ENCODE measurements around the gene TNNC1. TPM values are rescaled to one million over a fixed set of nuclear protein-coding genes. Genes with fewer than 3 reads are reported as not detected.

The TNNC1 gene
- total RNA-seq, 1 experiment from 2014 or later: not detected

GRCh38 chr3:52489453-52489852 is 35.6 kb upstream of the TNNC1 start:
- intact Hi-C loops (cut with micrococcal nuclease; ENCODE audit: unreplicated experiment): no loop called here
- H3K36me3 ChIP-seq (ENCODE audit: insufficient read depth, low read length, poor library complexity, severe bottlenecking): peaks cover 3% of the 10 kb centered on the region

GRCh38 chr3:52488746-52489145 is 34.9 kb upstream of the TNNC1 start:
- intact Hi-C loops (cut with micrococcal nuclease; ENCODE audit: unreplicated experiment): no loop called here
- POLR2A ChIA-PET (ENCODE audit: low non-redundant PET): no interaction called here
- peaks cover 3% of the 10 kb centered on the region for H3K36me3 ChIP-seq (ENCODE audit: insufficient read depth, low read length, poor library complexity, severe bottlenecking)

More at GRCh38 chr3:52489453-52489852, 35.6 kb upstream of the TNNC1 start:
- TF ChIP-seq CTCF (conservative IDR thresholded peaks at IDR 0.05; ENCODE audit: low read depth, low read length): no peak
- TF ChIP-seq EZH2 (IDR thresholded peaks at IDR 0.05; ENCODE audit: borderline replicate concordance, low read depth, low read length, poor library complexity, severe bottlenecking): no peak
- DNase-seq (ENCODE audit: low spot score): no peak
- H3K4me3 ChIP-seq (ENCODE audit: low read depth, low read length, poor library complexity, severe bottlenecking): no peak overlapping the region
- no peaks in the 10 kb centered on the region for H3K9me3 ChIP-seq (ENCODE audit: low read depth, low read length, poor library complexity, severe bottlenecking)
- H3K27me3 ChIP-seq (replicated peaks; ENCODE audit: insufficient read depth, low read depth, low read length, poor library complexity): no peaks in the 10 kb centered on the region
- POLR2A ChIA-PET (ENCODE audit: low non-redundant PET): no interaction called here
- BruUV-seq (replicated peaks): no TSS peak
- no peak overlapping the region for H3K27ac ChIP-seq (ENCODE audit: low read depth, low read length, poor library complexity, severe bottlenecking)
- CTCF ChIA-PET: no interaction called here
- H3K4me1 ChIP-seq (ENCODE audit: insufficient read depth, low read length, poor library complexity, severe bottlenecking): no peaks in the 10 kb centered on the region

GRCh38 chr3:52487788-52488691 is 34.2 kb upstream of the TNNC1 start:
- ChIA-PET POLR2A (ENCODE audit: low non-redundant PET) (no interaction called here), CTCF (no interaction called here)
- intact Hi-C loops (cut with micrococcal nuclease; ENCODE audit: unreplicated experiment): no loop called here
- Histone ChIP-seq H3K4me1 (ENCODE audit: insufficient read depth, low read length, poor library complexity, severe bottlenecking) (no peaks in the 10 kb centered on the region), H3K27me3 (replicated peaks; ENCODE audit: insufficient read depth, low read depth, low read length, poor library complexity) (no peaks in the 10 kb centered on the region), H3K9me3 (ENCODE audit: low read depth, low read length, poor library complexity, severe bottlenecking) (no peaks in the 10 kb centered on the region), H3K4me3 (ENCODE audit: low read depth, low read length, poor library complexity, severe bottlenecking) (no peak overlapping the region), H3K27ac (ENCODE audit: low read depth, low read length, poor library complexity, severe bottlenecking) (no peak overlapping the region), H3K36me3 (ENCODE audit: insufficient read depth, low read length, poor library complexity, severe bottlenecking) (peaks cover 3% of the 10 kb centered on the region)
- DNase-seq (ENCODE audit: low spot score): no peak
- TF ChIP-seq CTCF (conservative IDR thresholded peaks at IDR 0.05; ENCODE audit: low read depth, low read length): no peak
- no peak for TF ChIP-seq EZH2 (IDR thresholded peaks at IDR 0.05; ENCODE audit: borderline replicate concordance, low read depth, low read length, poor library complexity, severe bottlenecking)
- no TSS peak for BruUV-seq (replicated peaks)

More at GRCh38 chr3:52488746-52489145, 34.9 kb upstream of the TNNC1 start:
- TF ChIP-seq CTCF (conservative IDR thresholded peaks at IDR 0.05; ENCODE audit: low read depth, low read length): no peak
- no peak for TF ChIP-seq EZH2 (IDR thresholded peaks at IDR 0.05; ENCODE audit: borderline replicate concordance, low read depth, low read length, poor library complexity, severe bottlenecking)
- H3K9me3 ChIP-seq (ENCODE audit: low read depth, low read length, poor library complexity, severe bottlenecking): no peaks in the 10 kb centered on the region
- H3K4me1 ChIP-seq (ENCODE audit: insufficient read depth, low read length, poor library complexity, severe bottlenecking): no peaks in the 10 kb centered on the region
- CTCF ChIA-PET: no interaction called here
- no peak overlapping the region for H3K27ac ChIP-seq (ENCODE audit: low read depth, low read length, poor library complexity, severe bottlenecking)
- no peak for DNase-seq (ENCODE audit: low spot score)
- no peaks in the 10 kb centered on the region for H3K27me3 ChIP-seq (replicated peaks; ENCODE audit: insufficient read depth, low read depth, low read length, poor library complexity)
- no TSS peak for BruUV-seq (replicated peaks)
- H3K4me3 ChIP-seq (ENCODE audit: low read depth, low read length, poor library complexity, severe bottlenecking): no peak overlapping the region

All from A673 (cell line).